Adrenal gland (tissue), 5 donors: ENCODE data around the gene C1QTNF12.

Source experiments
- POLR2A ChIP-seq, 2 donors: fragments of 450-650 bp; IDR thresholded peaks; one replicate each; pipeline ENCODE4 v1.6.1; 2017; ENCODE audit warnings: antibody characterized with exemption in 2 of 2, mild to moderate bottlenecking in 2 of 2, moderate library complexity in 1 of 2
- TF ChIP-seq, protein P1 (sequence below), 6 experiments: fragments of 450-650 bp in 4 of 6; fragments of 200-600 bp in 2 of 6; sonication (generic) in 1 of 6; IDR thresholded peaks; 1 replicate in 5 of 6; 2 replicates in 1 of 6; pipeline versions ENCODE4 v1.5.1 to v1.8.0; 2016 to 2021; ENCODE audit warnings: antibody characterized with exemption in 6 of 6, mild to moderate bottlenecking in 2 of 6, moderate library complexity in 1 of 6
- donor health status: DM: no; HTN: no; CAD: no.

- TF ChIP-seq POLR2A (IDR thresholded peaks at IDR 0.05), result no peak
- TF ChIP-seq, protein P1, sequence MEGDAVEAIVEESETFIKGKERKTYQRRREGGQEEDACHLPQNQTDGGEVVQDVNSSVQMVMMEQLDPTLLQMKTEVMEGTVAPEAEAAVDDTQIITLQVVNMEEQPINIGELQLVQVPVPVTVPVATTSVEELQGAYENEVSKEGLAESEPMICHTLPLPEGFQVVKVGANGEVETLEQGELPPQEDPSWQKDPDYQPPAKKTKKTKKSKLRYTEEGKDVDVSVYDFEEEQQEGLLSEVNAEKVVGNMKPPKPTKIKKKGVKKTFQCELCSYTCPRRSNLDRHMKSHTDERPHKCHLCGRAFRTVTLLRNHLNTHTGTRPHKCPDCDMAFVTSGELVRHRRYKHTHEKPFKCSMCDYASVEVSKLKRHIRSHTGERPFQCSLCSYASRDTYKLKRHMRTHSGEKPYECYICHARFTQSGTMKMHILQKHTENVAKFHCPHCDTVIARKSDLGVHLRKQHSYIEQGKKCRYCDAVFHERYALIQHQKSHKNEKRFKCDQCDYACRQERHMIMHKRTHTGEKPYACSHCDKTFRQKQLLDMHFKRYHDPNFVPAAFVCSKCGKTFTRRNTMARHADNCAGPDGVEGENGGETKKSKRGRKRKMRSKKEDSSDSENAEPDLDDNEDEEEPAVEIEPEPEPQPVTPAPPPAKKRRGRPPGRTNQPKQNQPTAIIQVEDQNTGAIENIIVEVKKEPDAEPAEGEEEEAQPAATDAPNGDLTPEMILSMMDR (IDR thresholded peaks at IDR 0.05), result no peak
These were observed 31.3 kb downstream of the C1QTNF12 start for GRCh38 chr1:1215080-1215676.
